Cardiac septum (tissue), 1 donor: Measurements from ENCODE around the gene ARHGAP25. TPM values are rescaled to one million over a fixed set of nuclear protein-coding genes. Genes with fewer than 3 reads are reported as not detected.

ENCODE experiments used
- DNase-seq: peaks from one replicate; pipeline ENCODE4 v3.0.0-alpha.2; 2020; ENCODE audit warnings: low spot score
- intact Hi-C: fragments of 100-400 bp; cut with DNase I; formaldehyde crosslinking; loops from one replicate; pipeline ENCODE4 v1.14.0; 2022
- total RNA-seq: library from RNA; stranded (reverse); fragmentation: NEBNext Ultra II Directional; extraction: Animal tissue kit (Norgen Biotek cat#: 25700); gene quantifications from one replicate; pipeline ENCODE4 v1.2.1, GENCODE V29; 2021
- donor health status: DM: no; HTN: no; CAD: no.

ARHGAP25 gene
- total RNA-seq, 1 donor from 2014 or later, result 5.2 TPM

GRCh38 chr2:68845043-68845442, 110.4 kb downstream of the ARHGAP25 start:
- intact Hi-C loops, result no loop called here
- DNase-seq, result no peak

- no peak for DNase-seq
- intact Hi-C loops, result no loop called here
Measured at GRCh38 chr2:68846091-68846490, 111.5 kb downstream of the ARHGAP25 start.

DNA sequence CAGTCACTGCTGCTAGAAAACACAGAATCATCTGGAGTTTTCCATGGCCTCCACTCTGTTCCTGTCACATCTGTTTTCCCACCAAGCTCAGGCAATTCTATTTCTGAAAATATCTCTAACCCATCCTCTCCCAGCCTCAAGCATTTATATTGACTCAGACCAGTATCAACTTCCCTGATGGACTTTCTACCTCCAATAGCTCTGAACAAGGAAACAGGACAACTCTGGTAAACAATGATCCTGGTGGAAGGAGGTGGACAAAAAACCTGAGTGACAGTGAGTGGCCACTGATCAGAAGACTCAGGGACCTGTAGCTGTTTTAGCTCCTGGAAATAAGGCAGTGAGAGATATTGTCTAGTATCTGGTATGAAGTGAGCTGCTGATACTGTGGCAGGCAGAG, 113.1 kb downstream of the ARHGAP25 start:
- intact Hi-C loops, result no loop called here
- no peak for DNase-seq

GRCh38 chr2:68849579-68850030, 115.0 kb downstream of the ARHGAP25 start:
- no peak for DNase-seq
- intact Hi-C loops, result no loop called here

- intact Hi-C loops, result no loop called here
- no peak for DNase-seq
Measured at GRCh38 chr2:68850524-68850923, 115.9 kb downstream of the ARHGAP25 start.

DNA sequence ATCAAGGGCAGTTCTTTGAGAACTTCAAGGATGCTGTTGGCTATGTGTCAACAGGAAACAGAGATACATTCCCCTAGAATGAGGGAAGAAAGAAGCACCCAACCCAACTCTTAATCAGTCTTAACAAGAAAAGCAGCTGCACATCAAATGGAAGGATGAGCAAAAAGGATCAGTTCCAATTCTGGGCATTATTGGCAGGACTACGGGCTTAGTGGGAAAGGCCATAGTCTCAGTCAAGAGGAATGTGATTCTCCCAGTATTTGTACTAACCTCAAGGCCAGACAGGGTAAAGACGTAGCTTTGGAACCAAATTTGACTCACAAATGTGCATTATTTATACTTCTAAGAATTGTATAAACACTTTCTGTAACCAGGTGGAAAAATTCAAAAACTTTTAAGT, 118.4 kb downstream of the ARHGAP25 start:
- intact Hi-C loops, result no loop called here
- DNase-seq, result no peak

DNA sequence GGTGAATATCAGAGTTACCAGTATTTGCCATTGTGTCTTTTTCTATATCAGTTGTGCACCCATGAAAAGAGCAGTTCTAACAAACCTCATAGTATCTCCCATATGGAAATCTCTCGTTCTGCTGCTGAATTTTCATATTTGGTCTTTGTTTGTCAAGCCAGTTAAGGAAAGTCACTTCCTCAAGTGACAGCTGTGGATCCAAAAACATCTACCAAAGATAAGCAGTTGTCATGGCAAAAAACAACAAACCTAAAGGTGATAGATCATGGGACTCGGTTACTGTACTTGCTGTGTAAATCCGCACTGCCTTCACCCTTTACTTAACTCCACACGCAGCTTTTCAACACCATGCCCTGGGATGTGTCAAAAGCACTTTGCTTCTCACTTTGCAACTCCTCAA, 119.3 kb downstream of the ARHGAP25 start:
- intact Hi-C loops, result no loop called here
- DNase-seq, result no peak

DNA sequence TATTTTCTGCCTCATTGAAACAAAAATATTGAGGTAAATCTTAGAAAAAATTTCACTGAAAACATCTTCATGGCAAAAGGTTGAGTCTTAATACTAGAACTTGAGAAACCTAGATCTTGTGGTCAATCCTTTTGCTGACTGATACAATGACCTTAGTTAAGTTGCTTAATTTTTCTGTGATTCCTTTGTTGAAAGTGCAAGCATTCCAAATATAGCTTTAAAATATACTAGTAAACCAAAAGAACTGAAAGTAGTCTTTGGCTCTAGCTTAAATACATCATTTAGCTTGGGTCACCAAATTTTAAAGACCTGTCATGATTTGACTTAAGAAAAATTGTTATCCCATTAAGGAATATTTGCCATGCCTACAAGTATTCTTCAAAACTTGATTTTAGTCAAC, 119.9 kb downstream of the ARHGAP25 start:
- intact Hi-C loops, result no loop called here
- no peak for DNase-seq

DNA sequence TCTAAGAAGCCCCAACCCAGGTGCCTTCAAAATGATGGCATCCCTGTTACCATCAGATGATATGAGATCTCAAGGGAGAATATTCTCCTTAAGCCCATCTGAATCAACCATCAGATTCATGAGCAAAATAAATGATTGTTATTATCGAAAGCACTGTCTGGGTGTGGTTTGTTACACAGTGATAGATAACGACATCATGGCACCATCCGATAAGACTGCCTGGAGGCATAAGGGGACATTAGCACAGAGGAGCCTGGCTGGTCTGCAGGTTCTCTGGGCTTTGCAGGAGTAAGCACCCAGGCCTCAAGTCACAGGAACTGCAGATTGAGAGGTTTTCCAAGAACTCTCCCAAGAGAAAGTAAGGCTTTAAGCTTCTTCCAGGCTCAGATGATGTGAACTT, 120.9 kb downstream of the ARHGAP25 start:
- intact Hi-C loops, result no loop called here
- no peak for DNase-seq

GRCh38 chr2:68857202-68857845, 122.7 kb downstream of the ARHGAP25 start:
- DNase-seq, result no peak
- intact Hi-C loops, result no loop called here

DNA sequence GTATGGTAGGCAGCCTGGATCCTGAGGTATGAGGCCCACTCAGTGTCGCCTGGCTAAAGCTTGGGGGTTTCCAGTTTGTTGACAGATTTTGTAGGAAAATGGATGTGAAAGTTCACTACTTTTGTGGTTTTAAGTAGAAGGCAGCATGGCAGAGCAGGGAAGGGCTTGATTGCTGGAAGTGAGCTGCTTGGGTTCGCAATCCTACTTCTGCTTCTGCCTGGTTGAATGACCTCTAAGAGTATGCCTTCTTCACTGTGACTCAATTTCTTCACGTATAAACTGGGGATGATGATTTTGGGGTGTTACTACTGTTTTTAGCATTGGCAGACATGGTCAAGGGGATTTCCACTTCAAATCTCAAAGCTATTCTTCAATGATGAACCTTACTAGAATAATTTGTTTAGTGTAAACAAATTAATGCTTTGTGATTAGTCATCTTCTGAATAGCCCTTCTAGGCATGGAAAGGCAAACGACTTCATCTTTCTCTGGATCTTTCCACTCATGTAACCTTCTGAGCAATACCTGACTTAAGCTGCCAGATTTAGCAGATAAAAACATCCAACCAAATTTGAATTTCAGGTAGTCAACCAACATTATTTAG, 123.3 kb downstream of the ARHGAP25 start:
- no peak for DNase-seq
- intact Hi-C loops, result no loop called here

DNA sequence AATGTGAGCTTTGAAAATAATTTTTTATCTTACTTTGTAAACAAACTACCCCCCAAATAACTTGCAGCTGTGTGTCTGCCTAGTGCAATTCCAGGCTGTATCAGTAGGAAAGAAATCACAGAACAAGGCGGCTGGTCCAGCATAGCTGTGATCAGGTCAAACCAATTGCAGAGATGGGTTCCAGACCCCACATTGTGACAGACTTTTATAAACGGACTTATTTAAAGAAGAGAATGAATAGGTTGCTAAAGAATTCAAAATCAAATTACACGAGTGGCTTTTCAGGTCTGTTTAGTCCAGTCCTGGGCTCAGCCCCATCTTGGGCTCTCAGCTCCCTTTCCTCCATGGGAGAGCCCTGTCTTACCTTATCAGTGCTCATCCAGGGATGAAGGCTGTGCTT, 125.5 kb downstream of the ARHGAP25 start:
- intact Hi-C loops, result no loop called here

DNA sequence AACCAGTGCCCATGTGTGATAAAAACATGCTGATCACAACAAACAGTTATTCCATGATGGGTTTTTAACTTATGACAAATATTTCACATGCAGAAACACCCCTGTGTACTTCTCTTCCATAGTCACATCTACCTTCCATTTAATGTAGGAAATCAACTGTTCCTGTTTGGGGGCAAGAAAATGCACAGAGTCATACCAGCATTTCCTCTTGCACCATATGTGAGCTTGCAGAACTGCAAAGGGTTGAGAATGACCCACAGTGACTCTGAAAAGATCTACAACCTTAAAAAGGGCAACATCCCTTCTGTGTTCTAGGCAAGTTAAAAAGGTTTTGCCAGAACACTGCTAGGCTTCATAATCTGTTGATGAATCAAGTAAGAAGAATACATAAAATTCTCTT, 126.7 kb downstream of the ARHGAP25 start:
- DNase-seq, result no peak
- intact Hi-C loops, result no loop called here

More for the DNA sequence above, 125.5 kb downstream of the ARHGAP25 start:
- no peak for DNase-seq

GRCh38 chr2:68862889-68863288, 128.3 kb downstream of the ARHGAP25 start:
- intact Hi-C loops, result no loop called here
- no peak for DNase-seq

DNA sequence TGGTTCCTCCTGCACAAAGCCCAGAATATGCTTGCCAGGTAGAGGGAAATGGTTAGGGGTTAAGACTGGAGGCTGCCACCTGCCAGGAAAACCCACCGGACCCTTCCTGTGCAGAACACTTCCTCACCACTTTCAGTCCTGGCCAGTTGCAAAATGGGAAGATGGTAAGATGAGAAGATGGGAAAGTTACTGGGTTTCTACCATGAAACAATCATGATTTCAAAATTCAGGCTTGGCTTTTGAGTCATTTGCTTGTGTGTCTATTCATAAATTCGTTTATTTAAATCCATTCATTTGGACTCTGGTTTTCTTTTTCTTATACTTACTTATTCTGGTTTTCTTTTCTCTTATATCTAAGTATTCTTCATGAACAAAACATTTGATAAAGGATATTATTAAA, 129.4 kb downstream of the ARHGAP25 start:
- intact Hi-C loops, result no loop called here
- no peak for DNase-seq

- intact Hi-C loops, result no loop called here
- no peak for DNase-seq
Measured at GRCh38 chr2:68865108-68865507, 130.5 kb downstream of the ARHGAP25 start.

- intact Hi-C loops, result no loop called here
- DNase-seq, result no peak
Measured at GRCh38 chr2:68870215-68870614, 135.6 kb downstream of the ARHGAP25 start.

DNA sequence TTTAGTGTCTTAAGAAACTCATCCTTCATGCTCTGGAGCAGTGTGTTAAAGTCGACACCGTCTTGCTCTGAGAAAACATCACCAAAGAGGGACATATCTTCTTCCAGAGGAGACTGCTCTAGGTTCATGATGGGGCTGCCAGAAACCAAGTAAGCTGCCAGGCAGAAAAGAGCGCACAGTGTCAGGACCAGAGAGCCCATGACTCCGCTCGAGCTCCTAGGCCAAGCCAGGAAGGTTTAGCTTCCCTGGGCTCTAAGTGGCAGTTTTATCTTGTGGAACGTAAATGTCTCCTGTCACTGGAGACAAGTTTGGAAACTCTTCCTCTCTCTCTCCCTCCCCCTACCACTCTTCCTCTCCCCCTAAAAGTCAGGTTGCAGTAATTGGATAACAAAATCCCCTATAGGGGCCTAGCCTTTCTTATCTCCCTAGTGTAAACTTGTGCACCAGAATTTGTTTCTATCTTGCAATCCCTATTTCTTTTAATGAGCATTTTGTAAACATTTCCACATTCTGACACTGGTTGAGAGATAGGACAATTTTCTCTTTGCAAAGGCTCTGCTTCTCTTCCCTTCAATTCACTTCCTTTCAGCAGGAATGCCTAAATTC, 136.7 kb downstream of the ARHGAP25 start, which contains the start of gene BMP10:
TSS of gene BMP10 (minus strand) at position 239 of the 606 bp plus-strand sequence. CDS start at position 200, 39 bp downstream.
- DNase-seq, result no peak
- intact Hi-C loops, result no loop called here
